ENCODE data around the gene OR51B4. TPM values are rescaled to one million over a fixed set of nuclear protein-coding genes. Genes with fewer than 3 reads are reported as not detected.

The OR51B4 gene
- total RNA-seq, 1 experiment from 2014 or later: not detected

DNA sequence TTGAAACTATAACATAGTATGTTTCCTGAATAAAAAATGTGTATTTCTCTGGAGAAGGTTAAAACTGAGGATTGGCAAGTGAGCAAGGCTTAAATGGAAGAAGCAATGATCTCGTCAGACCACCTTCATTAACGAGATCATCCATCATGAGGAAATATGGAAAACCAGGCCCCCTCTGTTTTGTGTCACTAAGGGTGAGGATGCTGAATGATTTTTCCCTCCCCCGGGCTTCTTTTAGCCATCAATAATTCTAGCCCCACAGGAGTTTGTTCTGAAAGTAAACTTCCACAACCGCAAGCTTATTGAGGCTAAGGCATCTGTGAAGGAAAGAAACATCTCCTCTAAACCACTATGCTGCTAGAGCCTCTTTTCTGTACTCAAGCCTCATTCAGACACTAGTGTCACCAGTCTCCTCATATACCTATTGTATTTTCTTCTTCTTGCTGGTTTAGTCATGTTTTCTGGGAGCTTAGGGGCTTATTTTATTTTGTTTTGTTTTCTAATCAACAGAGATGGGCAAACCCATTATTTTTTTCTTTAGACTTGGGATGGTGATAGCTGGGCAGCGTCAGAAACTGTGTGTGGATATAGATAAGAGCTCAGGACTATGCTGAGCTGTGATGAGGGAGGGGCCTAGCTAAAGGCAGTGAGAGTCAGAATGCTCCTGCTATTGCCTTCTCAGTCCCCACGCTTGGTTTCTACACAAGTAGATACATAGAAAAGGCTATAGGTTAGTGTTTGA, 26.2 kb downstream of the OR51B4 start:
- Histone ChIP-seq H3K4me1 (ENCODE audit: insufficient read depth, low read length) (no peaks in the 10 kb centered on the region), H2BK15ac (ENCODE audit: low read depth, low read length) (no peak overlapping the region), H3K23me2 (ENCODE audit: insufficient read length, low read depth, low read length, poor library complexity, severe bottlenecking) (no peaks in the 10 kb centered on the region), H2AFZ (ENCODE audit: low read length) (no peak overlapping the region), H2BK20ac (ENCODE audit: low read depth, low read length, poor library complexity, severe bottlenecking) (no peak overlapping the region), H4K5ac (ENCODE audit: insufficient read length, low read depth, low read length) (no peak overlapping the region), H3K27ac (ENCODE audit: insufficient read length, low read depth, low read length) (no peak overlapping the region), H3K56ac (ENCODE audit: insufficient read length, low read depth, low read length) (no peak overlapping the region), H3K79me2 (ENCODE audit: insufficient read depth, low read length) (no peaks in the 10 kb centered on the region), H2BK5ac (ENCODE audit: insufficient read length, low read length) (no peak overlapping the region), H4K8ac (replicated peaks; ENCODE audit: insufficient read length, low read depth, low read length) (no peak overlapping the region), H3K23ac (ENCODE audit: insufficient read length, low read depth, low read length) (no peak overlapping the region), H4K20me1 (ENCODE audit: control insufficient read depth, insufficient read depth, insufficient read length) (no peaks in the 10 kb centered on the region), H2BK120ac (ENCODE audit: low read depth, low read length, poor library complexity, severe bottlenecking) (no peak overlapping the region), H3K9me3 (ENCODE audit: control insufficient read depth, low read depth, low read length) (no peaks in the 10 kb centered on the region), H3T11ph (ENCODE audit: low read length) (no peak overlapping the region), H2AK5ac (ENCODE audit: insufficient read length, low read length) (no peak overlapping the region), H4K91ac (ENCODE audit: insufficient read length, low read depth, low read length) (no peak overlapping the region), H2BK12ac (ENCODE audit: insufficient read length, low read depth, low read length) (no peak overlapping the region), H3K9ac (ENCODE audit: extremely low read depth, insufficient read length, low read length) (no peak overlapping the region), H3K27me3 (ENCODE audit: insufficient read depth, low read length) (no peaks in the 10 kb centered on the region), H3K4me2 (ENCODE audit: insufficient read depth, insufficient read length, low read length) (no peak overlapping the region), H3K14ac (ENCODE audit: insufficient read depth, low read length) (no peak overlapping the region), H3K4ac (ENCODE audit: low read depth, low read length) (no peak overlapping the region), H3K79me1 (ENCODE audit: insufficient read depth, low read depth, low read length, poor library complexity, severe bottlenecking) (no peaks in the 10 kb centered on the region), H3K18ac (ENCODE audit: insufficient read length, low read depth, low read length) (no peak overlapping the region)
- TF ChIP-seq, protein P1, sequence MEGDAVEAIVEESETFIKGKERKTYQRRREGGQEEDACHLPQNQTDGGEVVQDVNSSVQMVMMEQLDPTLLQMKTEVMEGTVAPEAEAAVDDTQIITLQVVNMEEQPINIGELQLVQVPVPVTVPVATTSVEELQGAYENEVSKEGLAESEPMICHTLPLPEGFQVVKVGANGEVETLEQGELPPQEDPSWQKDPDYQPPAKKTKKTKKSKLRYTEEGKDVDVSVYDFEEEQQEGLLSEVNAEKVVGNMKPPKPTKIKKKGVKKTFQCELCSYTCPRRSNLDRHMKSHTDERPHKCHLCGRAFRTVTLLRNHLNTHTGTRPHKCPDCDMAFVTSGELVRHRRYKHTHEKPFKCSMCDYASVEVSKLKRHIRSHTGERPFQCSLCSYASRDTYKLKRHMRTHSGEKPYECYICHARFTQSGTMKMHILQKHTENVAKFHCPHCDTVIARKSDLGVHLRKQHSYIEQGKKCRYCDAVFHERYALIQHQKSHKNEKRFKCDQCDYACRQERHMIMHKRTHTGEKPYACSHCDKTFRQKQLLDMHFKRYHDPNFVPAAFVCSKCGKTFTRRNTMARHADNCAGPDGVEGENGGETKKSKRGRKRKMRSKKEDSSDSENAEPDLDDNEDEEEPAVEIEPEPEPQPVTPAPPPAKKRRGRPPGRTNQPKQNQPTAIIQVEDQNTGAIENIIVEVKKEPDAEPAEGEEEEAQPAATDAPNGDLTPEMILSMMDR (conservative IDR thresholded peaks at IDR 0.05): no peak
- H3K4me1 Mint-ChIP-seq: peaks cover 6 to 10% of the 10 kb centered on the region in 2 experiments
- no peak for DNase-seq
- H3K9me3 Mint-ChIP-seq: no peaks in the 10 kb centered on the region
- no peak overlapping the region for H3K27ac Mint-ChIP-seq
- no CpG with 5 or more reads among the region's 6 CpGs for WGBS (ENCODE audit: extremely low coverage, insufficient read length, low lambda C conversion rate)
- no peaks in the 10 kb centered on the region for H3K36me3 Mint-ChIP-seq (ENCODE audit: insufficient read depth in 1 of 3, low read depth in 3 of 3)
- no peak overlapping the region for H3K4me3 Mint-ChIP-seq
- H3K27me3 Mint-ChIP-seq (ENCODE audit: low read depth): no peaks in the 10 kb centered on the region

Measured in H9 (cell line).